NK-92 (cell line): Measurements from ENCODE around the gene DDX27.
"Not testable (repeated sequence)": the region's sequence is repeated elsewhere in the genome, so short reads cannot be mapped to it uniquely, and the experiment has no call there.

Experiments used
- DNase-seq: peaks from one replicate; lab custom pipeline; 2025; ENCODE audit not compliant: unreplicated experiment; lab: John Stamatoyannopoulos, UW

The DDX27 gene

DNA sequence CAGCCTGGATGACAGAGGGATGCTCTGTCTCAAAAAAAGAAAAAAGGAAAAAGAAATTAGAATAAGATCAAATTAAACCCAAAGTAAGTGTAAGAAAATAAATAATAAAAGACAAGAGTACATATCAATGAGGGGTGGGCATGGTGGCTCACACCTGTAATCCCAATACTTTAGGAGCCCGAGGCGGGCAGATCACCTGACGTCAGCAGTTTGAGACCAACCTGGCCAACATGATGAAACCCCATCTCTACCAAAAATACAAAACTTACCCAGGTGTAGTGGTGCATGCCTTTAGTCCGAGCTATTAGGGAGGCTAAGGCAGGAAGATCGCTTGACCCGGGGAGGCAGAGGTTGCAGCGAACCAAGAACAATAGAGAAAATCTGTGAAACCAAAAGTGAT is 16.2 kb upstream of the DDX27 start:
- no peak for DNase-seq

DNA sequence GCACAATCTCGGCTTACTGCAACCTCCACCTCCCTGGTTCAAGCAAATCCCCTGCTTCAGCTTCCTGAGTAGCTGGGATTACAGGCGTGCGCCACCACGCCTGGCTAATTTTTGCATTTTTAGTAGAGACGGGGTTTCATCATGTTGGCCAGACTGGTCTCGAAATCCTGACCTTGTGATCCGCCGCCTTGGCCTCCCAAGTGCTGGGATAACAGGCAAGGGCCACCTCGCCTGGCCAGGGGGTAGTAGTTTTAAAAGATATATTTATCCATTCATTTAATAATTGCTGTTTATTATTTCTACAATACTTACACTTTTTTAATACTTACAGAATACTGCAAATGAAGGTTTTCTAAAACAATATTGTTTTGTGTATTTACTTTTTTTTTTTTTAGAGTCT is 15.5 kb upstream of the DDX27 start:
- DNase-seq: no peak

DNA sequence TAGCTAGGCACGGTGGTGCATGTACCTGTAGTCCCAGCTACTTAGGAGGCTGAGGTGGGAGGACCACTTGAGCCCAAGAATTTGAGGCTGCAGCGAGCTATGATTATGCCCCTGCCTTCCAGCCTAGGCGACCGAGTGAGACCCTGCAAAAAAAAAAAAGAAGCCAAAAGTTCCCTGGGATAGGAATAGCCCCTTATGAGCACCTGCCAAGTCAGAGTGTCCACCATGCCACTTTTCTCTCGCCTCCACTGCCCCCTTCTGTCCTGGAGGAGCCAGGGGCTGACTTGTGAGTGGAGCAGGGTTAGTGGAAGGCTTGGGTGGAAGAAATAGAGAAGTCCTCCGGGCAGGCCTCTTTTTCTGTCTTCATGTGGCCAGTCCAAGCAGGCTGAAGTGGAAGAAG is 12.1 kb upstream of the DDX27 start:
- DNase-seq: no peak

DNA sequence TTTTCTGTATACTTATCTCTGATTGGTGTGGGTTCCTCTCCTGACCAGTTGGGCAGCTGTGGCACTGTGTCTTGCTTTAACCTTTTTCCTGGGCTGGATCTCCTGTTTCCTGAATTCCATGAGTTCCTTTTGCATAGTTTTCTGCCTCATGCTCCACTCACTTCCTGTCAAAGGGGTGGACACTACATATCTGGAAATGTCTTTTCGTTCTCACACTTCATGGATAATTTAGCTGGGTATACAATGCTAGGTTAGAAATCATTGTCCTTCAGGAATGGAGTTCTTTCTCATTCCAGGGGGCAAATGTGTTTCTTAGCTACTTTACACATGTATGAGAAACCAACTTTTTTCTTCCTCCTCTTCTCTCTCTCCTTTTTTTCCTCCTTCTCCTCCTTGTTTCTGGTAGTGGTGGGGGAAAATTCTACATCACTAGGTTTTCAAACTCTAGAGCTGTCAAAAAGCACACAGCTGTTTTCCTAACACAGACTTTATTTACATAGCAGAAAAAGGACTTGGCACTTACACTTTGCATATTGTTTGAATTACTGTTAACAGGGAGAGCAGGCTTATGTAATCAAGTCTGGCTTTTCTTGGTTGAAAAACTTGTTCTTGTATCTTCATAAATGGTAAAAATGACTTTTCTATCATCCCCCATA is 9.0 kb upstream of the DDX27 start:
- no peak for DNase-seq

DNA sequence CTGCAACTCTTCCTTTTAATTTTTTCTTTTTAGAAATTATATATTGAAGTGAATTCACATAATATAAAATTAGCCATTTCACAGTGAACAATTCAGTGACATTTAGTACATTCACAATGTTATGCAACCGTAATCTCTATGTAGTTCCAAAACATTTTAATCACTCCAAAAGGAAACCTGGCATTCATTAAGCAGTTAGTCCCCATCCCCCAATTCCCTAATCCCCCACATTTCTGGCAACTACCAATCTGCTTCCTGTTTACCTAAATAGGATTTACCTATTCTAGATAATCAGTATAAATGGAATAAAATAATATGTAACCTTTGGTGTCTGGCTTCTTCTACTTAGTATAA is 8.5 kb upstream of the DDX27 start:
- DNase-seq: no peak

DNA sequence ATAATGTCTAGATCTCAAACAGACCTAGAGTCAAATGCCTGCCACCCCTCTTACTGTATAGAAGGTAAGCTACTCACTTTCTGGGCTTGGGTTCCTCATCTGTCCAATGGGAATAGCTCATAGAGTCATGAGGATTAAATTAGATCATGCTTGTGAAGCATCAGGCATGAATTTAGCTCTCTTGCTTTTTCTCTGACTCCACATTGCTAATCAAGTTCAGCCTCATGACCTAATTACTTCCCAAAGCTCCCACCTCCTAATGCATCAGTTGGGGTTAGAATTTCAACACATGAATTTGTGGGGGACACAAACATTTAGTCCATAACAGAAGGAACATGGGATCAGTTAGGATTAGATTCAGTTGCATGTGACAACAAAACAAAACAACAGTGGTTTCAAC is 4.6 kb upstream of the DDX27 start:
- DNase-seq: no peak

DNA sequence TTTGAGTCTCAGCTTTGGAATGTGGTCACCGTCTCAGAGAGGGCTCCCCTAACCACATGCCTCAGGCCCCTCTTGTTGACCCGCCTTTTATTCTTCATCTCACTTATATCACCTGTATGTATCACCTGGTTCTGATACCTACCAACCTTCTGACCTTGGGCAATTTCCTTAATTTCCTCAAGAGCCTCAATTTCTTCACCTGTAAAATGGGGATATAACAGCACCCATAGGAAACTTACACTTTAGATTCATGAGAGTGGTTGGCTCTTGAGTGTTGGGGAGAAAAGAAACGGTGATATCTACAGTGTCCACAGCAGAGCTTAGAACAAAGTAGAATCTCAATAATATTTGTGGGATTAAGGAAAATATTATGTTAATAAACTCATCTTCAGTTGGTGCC is 4.0 kb upstream of the DDX27 start:
- no peak for DNase-seq

DNA sequence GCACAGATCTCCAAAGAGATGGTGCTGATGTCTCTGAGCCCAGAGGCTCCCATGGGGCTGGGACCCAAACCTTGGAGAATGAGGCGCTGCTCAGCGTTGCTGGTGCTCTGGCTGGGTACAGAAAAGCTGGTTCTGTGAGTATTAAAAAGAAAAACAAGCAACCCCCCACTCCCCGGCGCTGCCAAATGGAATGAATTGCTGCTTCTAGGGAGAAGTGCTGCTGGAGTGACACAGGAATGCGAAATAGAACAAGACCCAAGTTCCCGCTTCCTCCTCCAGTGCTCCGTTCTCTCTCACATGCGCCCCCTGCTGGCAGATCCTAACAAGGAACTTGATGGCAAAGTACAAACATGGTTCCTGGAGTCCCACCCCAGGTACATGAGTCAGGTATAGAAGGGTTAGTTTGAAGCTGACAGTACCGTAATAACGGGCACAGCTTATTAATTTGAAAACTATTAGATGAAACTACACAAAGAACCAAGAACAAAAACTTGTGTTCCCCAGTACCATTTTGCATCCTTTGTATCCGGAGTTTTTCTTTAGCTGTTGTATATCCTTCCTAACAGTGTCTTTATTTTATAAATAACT is 2.1 kb upstream of the DDX27 start:
- DNase-seq: peak; percentile 55

DNA sequence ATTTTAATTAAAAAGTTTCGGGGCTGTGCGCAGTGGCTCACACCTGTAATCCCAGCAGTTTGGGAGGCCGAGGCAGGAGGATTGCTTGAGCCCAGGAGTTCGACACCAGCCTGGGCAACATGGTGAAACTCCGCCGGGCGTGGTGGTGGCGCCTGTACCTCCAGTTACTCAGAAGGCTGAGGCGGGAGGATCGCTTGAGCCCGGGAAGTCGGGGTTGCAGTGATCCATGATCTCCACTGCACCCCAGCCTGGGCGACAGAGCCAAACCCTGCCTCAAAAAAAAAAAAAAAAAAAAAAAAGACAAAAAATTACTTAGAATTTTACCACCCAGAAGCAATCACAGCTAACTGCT is 501 bp upstream of the DDX27 start:
- DNase-seq: not testable (repeated sequence)

DNA sequence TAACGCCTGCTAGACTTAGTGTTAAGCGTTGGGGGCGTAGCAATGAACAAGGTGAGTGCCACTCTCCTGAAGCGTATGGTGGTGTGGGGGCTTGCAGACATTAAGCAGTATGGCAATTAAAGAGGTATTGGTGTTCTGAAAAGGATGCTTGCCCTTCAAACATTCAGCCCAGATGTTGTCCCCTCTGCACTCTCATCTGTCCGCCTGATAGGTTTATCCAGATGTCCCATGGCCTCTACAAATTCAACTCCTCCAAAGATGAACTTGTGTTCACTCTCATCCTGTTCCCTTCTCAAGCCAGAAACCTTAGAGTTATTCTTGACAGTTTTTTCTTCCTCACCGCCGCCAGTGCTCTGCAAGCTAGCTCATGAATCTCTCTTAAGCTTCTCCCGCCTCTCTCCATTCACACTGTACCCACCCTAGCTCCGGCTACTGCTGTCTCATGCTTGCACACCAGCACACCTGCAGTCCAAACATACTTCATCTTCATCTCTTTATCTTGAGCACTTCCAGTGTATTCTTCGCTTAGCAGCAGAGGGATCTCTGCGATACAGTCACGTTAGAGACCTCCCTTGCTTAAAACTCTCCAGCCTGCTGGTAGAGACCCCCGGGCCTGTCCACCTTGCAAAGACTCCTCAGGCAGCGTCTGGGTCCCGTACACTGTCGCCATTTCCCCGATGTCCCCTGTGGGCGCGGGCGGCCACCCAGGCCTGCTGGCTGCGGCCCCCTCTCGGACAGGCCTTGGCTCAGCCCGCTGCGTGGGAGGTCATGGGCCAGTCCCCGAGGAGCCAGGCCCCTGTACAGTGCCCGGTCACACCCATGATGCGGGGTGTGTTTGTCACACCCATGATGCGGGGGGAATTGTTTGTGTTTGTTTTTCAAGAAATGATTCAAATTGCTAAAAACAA is 962 bp downstream of the DDX27 start:
- no peak for DNase-seq

DNA sequence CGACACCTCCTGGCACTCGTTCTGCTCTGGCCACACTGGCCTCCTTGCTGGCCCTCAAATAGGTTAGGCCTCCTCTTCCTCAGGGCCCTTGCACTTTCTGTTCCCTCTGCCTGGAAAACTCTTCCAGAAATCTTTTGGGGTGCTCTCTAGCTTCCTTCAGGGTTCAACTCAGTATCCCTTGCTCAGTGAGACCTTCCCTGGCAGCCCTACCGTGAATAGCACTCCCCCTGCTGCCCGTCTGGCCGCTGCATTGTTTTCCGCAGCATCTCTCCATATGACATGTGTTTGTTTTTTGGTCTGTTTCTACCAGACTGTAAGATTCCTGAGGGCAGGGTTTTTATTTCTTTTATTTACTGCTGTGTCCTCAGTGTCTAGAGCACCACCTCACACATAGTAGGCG is 6.7 kb downstream of the DDX27 start:
- no peak for DNase-seq

DNA sequence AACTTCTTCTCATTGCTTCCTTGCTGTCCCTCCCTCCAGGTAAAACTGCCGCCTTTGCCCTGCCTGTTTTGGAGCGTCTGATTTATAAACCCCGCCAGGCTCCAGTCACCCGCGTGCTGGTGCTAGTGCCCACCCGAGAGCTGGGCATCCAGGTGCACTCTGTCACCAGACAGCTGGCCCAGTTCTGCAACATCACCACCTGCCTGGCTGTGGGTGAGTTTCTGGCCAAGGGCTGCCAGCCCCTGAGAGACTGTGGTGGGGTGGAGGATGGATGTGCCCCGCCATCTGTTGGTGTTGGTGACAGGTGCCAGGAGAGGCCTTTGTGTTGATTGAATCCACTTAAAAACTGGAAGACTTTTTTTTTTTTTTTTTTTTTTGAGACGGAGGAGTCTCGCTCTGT is 9.5 kb downstream of the DDX27 start:
- no peak for DNase-seq

DNA sequence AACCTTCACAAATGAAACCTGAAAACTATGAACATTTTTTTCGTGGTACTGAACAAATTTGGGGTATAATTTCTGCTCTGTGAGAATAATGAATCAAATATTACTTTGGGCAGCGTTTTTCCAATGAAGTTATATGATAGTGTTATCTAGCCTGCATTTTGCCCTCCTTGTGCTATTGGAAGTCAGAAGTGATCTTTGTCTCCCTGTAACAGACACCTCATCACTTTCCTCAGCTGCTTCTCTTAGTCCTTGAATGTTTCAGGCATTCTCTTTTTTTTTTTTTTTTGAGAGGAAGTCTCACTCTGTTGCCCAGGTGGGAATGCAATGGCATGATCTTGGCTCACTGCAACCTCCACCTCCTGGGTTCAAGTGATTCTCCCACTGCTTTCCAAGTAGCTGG is 10.2 kb downstream of the DDX27 start:
- no peak for DNase-seq

DNA sequence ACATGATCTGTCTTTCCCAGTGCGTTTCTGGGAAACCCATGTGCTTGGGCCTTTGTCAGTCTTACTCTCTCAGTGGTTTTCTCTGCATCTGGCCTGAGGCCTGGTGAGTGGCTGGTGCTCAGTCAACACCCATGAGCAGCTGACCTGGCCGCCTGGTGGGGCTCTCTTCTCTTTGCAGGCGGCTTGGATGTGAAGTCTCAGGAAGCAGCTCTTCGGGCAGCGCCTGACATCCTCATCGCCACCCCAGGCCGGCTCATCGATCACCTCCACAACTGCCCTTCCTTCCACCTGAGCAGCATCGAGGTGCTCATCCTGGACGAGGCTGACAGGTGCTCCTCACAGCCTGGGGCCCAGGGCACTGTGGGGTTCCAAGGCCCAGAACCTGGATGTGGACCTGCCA is 10.8 kb downstream of the DDX27 start:
- DNase-seq: no peak

DNA sequence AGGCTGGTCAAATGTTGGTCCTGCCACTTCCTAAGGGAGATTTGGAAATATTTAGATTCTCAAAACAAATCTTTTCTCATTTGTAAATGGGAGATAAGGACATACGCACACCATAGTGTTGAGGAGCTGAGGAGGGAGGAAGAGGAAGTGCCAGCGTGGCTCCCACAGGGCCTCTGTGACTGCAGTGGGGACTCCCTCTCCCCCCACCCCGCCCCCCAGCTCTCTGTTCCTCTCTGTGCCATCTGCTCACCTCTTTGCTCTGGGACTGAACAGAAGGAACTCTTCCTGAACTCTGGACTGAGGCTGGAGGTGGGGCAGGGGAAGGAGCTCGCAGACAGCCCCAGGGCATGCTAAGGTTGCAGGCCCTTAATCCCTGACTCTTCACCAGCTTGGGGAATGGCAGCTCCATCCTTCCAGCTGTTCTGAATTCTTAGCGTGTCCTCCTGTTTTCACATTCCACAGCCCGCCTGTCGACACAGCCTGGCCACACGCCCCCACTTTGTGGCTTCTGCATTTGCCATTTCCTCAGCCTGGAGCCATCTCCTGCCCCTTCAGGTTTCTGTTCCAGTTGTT is 11.4 kb downstream of the DDX27 start:
- DNase-seq: no peak

DNA sequence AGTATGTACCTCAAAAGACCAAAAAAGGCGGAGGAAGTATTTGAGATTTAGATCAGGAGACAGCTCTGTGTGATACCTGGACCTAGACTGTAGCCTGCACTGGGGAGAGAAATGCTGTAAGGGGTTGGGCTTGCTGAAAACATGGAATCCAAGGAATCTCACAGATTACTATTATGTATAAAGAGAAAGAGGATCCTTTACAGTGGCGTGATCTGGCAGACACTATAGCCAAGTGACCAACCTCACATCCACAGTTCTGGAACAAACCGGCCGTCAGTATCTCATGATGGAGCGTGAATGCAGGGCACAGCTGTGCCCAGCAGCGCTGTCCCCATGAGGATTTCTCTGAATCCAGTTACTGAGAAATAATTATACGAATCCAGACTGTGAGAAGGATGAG is 12.3 kb downstream of the DDX27 start:
- DNase-seq: no peak

DNA sequence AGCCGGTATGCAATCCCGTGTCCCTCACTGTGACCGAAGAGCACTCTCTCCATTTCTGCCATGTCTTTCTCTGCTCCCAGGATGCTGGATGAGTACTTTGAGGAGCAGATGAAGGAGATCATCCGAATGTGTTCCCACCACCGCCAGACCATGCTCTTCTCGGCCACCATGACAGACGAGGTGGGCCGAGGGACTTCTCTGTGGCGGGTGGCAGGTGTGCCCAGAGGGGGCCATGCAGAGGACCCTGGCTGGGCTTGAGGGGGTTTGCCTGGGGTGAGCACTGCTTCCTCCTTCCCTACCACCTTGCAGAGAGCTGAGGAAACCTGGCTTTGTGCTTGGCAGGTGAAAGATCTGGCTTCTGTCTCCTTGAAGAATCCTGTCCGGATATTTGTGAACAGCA is 14.0 kb downstream of the DDX27 start:
- no peak for DNase-seq

DNA sequence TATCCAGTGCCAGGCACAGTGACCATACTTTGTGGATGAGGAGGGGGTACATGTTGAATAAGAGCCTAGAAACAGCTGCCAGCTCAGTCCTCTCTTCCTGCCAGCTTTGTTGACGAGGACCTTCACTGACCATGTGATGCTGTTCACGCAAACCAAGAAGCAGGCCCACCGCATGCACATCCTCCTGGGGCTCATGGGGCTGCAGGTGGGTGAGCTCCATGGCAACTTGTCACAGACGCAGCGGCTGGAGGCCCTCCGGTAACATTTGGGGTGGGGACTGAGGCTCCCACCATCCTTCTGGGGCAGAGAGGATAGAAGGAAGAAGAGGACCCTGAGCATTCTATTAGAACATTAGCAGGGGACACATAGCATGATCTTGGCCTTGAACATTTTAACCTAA is 15.6 kb downstream of the DDX27 start:
- no peak for DNase-seq

DNA sequence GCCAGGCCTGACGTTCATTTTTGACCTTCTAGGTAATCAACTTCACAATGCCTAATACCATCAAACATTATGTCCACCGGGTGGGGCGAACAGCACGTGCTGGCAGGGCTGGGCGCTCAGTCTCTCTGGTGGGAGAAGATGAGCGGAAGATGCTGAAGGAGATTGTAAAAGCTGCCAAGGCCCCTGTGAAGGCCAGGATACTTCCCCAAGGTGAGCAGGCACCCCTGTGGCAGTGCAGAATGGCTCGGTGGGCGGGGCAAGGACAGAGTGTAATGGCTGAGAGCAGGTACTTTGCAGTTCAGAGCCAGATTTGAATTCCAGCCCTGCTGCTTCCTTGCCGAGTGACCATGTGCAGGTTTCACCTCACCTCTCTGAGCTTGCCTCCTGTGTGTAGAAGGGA is 17.1 kb downstream of the DDX27 start:
- DNase-seq: no peak

DNA sequence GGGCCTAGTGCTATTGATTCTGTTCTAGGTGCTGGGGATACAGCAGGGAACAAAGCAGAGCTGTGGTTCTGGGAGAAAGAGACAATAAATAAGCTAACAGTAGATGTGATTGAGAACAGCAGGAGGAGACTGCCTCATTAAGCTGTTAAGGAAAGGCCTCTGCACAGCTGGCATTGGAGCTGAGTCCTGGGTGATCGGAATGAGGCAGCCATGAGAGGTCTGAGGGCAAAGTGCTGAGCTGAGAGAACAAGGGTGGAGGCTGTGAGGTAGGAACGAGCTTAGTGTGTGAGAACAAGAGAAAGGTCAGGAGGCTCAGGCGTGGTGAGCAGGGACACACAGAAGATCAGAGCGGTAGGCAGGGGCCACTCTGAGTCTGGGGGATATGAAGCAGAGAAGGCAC is 18.3 kb downstream of the DDX27 start:
- DNase-seq: no peak

DNA sequence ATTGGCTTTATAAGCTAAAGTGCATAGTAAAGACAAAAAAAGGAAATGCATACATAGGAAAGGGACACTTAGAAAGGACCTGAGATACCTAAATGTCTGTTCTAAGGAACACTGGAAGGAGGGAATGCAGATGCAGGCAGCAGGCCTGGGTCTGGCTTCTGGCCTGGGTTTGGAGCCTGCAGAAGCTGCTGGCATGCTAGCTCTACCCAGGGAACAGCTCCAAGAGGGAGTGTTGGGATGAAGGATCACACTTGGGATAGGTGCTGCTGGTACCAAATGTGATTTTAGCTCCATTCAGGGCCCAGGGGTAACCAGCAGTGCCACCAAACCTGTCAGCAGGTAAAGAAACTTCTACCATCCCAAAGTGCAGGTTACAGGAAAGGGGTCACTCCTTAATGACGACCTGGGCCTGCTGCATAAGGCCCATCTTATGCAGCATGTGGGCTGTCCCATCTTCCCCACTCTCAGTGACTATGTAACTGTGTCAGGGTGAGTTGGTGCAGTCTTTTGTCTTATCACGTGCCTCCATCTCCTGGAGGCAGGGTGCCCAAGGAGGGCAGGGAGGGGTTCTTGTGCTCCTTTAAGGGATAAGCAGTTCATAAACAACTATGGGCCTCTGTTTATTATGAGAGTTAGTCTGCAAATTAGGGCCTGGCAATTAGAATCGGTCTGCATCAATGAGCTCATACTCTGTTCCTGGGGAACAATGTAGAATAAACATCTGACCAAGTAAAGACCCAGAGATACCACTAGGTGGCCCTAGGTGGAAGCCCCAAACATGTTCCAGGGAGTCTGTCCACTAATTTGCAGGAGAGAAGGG is 26.9 kb downstream of the DDX27 start:
- no peak for DNase-seq
